AG09309 (cell line): ENCODE measurements around the gene DCDC2B.

Experiments used
- DNase-seq: peaks from one replicate; pipeline ENCODE4 v3.0.0-alpha.2; 2010; ENCODE audit warnings: low read depth
- H3K4me3 ChIP-seq: 2 replicates; pipeline ENCODE4 v1.5.1; 2011; ENCODE audit warnings: mild to moderate bottlenecking, low read depth, low read length, moderate library complexity; ENCODE audit not compliant: control insufficient read depth
- CTCF ChIP-seq: IDR thresholded peaks from 2 replicates; pipeline ENCODE4 v1.5.1; 2011; ENCODE audit warnings: mild to moderate bottlenecking, low read depth, low read length, inconsistent platforms; ENCODE audit not compliant: insufficient read depth, control insufficient read depth; ENCODE audit errors: missing control alignments

DCDC2B gene

GRCh38 chr1:32195531-32195930 is 13.4 kb upstream of the DCDC2B start:
- no peak for DNase-seq
- no peak overlapping the region for H3K4me3 ChIP-seq
- no peak for TF ChIP-seq CTCF

GRCh38 chr1:32195972-32196823 is 12.7 kb upstream of the DCDC2B start:
- H3K4me3 ChIP-seq = no peak overlapping the region
- TF ChIP-seq CTCF = no peak
- DNase-seq = no peak

GRCh38 chr1:32197074-32197473 is 11.8 kb upstream of the DCDC2B start:
- no peak for TF ChIP-seq CTCF
- no peak for DNase-seq
- H3K4me3 ChIP-seq = no peak overlapping the region

GRCh38 chr1:32197837-32198236 is 11.1 kb upstream of the DCDC2B start:
- DNase-seq = no peak
- no peak for TF ChIP-seq CTCF

GRCh38 chr1:32198237-32199042 is 10.4 kb upstream of the DCDC2B start:
- TF ChIP-seq CTCF = no peak
- H3K4me3 ChIP-seq = no peak overlapping the region
- no peak for DNase-seq

More at GRCh38 chr1:32197837-32198236, 11.1 kb upstream of the DCDC2B start:
- no peak overlapping the region for H3K4me3 ChIP-seq

GRCh38 chr1:32199043-32199716 is 9.7 kb upstream of the DCDC2B start:
- TF ChIP-seq CTCF = no peak
- H3K4me3 ChIP-seq = no peak overlapping the region
- DNase-seq = no peak
